ENCODE results near the gene FAM50B. TPM values are rescaled to one million over a fixed set of nuclear protein-coding genes. Genes with fewer than 3 reads are reported as not detected.

The FAM50B gene
- total RNA-seq, 1 experiment from 2014 or later = 3.3 TPM

- Histone ChIP-seq H4K20me1 (ENCODE audit: control insufficient read depth, insufficient read depth, insufficient read length) (no peaks in the 10 kb centered on the region), H3K4me1 (ENCODE audit: insufficient read depth, low read length) (peaks cover 3% of the 10 kb centered on the region; the same call in 1 of the 2 replicates), H2BK120ac (ENCODE audit: low read depth, low read length, poor library complexity, severe bottlenecking) (no peak overlapping the region), H2BK15ac (ENCODE audit: low read depth, low read length) (no peak overlapping the region), H2BK20ac (ENCODE audit: low read depth, low read length, poor library complexity, severe bottlenecking) (no peak overlapping the region), H3K27me3 (ENCODE audit: insufficient read depth, low read length) (no peaks in the 10 kb centered on the region), H3K4ac (ENCODE audit: low read depth, low read length) (no peak overlapping the region), H3K79me2 (ENCODE audit: insufficient read depth, low read length) (no peaks in the 10 kb centered on the region), H4K91ac (ENCODE audit: insufficient read length, low read depth, low read length) (no peak overlapping the region), H3K9ac (ENCODE audit: extremely low read depth, insufficient read length, low read length) (no peak overlapping the region), H3K79me1 (ENCODE audit: insufficient read depth, low read depth, low read length, poor library complexity, severe bottlenecking) (no peaks in the 10 kb centered on the region), H2AK5ac (ENCODE audit: insufficient read length, low read length) (no peak overlapping the region), H2AFZ (ENCODE audit: low read length) (no peak overlapping the region), H3K56ac (ENCODE audit: insufficient read length, low read depth, low read length) (no peak overlapping the region), H3T11ph (ENCODE audit: low read length) (no peak overlapping the region), H3K27ac (ENCODE audit: insufficient read length, low read depth, low read length) (no peak overlapping the region), H3K23me2 (ENCODE audit: insufficient read length, low read depth, low read length, poor library complexity, severe bottlenecking) (no peaks in the 10 kb centered on the region), H4K5ac (ENCODE audit: insufficient read length, low read depth, low read length) (no peak overlapping the region), H4K8ac (replicated peaks; ENCODE audit: insufficient read length, low read depth, low read length) (no peak overlapping the region), H3K9me3 (ENCODE audit: control insufficient read depth, low read depth, low read length) (no peaks in the 10 kb centered on the region), H2BK5ac (ENCODE audit: insufficient read length, low read length) (no peak overlapping the region), H3K14ac (ENCODE audit: insufficient read depth, low read length) (no peak overlapping the region), H3K18ac (ENCODE audit: insufficient read length, low read depth, low read length) (no peak overlapping the region), H3K23ac (ENCODE audit: insufficient read length, low read depth, low read length) (no peak overlapping the region), H3K4me2 (ENCODE audit: insufficient read depth, insufficient read length, low read length) (no peak overlapping the region), H2BK12ac (ENCODE audit: insufficient read length, low read depth, low read length) (no peak overlapping the region)
- H3K36me3 Mint-ChIP-seq (ENCODE audit: insufficient read depth in 1 of 3, low read depth in 3 of 3) = no peaks in the 10 kb centered on the region
- H3K27ac Mint-ChIP-seq = no peak overlapping the region
- H3K4me3 Mint-ChIP-seq = no peak overlapping the region
- H3K9me3 Mint-ChIP-seq = no peaks in the 10 kb centered on the region
- TF ChIP-seq CTCF (conservative IDR thresholded peaks at IDR 0.05) = no peak
- WGBS (ENCODE audit: extremely low coverage, insufficient read length, low lambda C conversion rate) = no CpG with 5 or more reads among the region's 16 CpGs
- DNase-seq = no peak
- peaks cover 2 to 6% of the 10 kb centered on the region in 2 experiments; a peak in 3 of 4 replicates for H3K4me1 Mint-ChIP-seq
- peaks cover 9% of the 10 kb centered on the region for H3K27me3 Mint-ChIP-seq (ENCODE audit: low read depth)
These were observed 20.7 kb downstream of the FAM50B start for GRCh38 chr6:3869632-3870527.
